ENCODE measurements around the gene MAST2. TPM values are rescaled to one million over a fixed set of nuclear protein-coding genes. Genes with fewer than 3 reads are reported as not detected.

MAST2 gene
- total and polyA plus RNA-seq, 11 donors = 56.8 to 123 (median 79.7) TPM

- ATAC-seq (no peak), DNase-seq (no peak)
- H3K27ac ChIP-seq = no peak overlapping the region
- H3K27me3 ChIP-seq = no peaks in the 10 kb centered on the region
- TF ChIP-seq POLR2A (IDR thresholded peaks at IDR 0.05) (no peak), CTCF (IDR thresholded peaks at IDR 0.05) (no peak)
- no peaks in the 10 kb centered on the region for H3K36me3 ChIP-seq
- WGBS, 4 donors = 86 to 89% (median 87%) methylated on average over 3 of the region's 3 CpGs
- intact Hi-C loops (cut with DNase I) = no loop called here
- H3K9me3 ChIP-seq = no peaks in the 10 kb centered on the region
- no peaks in the 10 kb centered on the region for H3K4me1 ChIP-seq
- no peak overlapping the region for H3K4me3 ChIP-seq
Observed at GRCh38 chr1:45775794-45776193, 27.6 kb upstream of the MAST2 start.

- intact Hi-C loops (cut with DNase I) = no loop called here
- ATAC-seq = no peak
Observed at GRCh38 chr1:45785583-45785982, 17.8 kb upstream of the MAST2 start.

GRCh38 chr1:45787905-45788304 lies 15.5 kb upstream of the MAST2 start:
- H3K9me3 ChIP-seq = no peaks in the 10 kb centered on the region
- no peaks in the 10 kb centered on the region for H3K27me3 ChIP-seq
- TF ChIP-seq POLR2A (IDR thresholded peaks at IDR 0.05) = no peak
- TF ChIP-seq CTCF (IDR thresholded peaks at IDR 0.05) = no peak
- WGBS, 4 donors = 76 to 88% (median 78%) methylated on average over 4 of the region's 4 CpGs
- no peak for ATAC-seq
- no peak overlapping the region for H3K4me3 ChIP-seq
- peak in 1 of 5 donors; percentile 16 for DNase-seq
- no peaks in the 10 kb centered on the region for H3K36me3 ChIP-seq
- intact Hi-C loops (cut with DNase I) = no loop called here
- H3K4me1 ChIP-seq = no peaks in the 10 kb centered on the region
- H3K27ac ChIP-seq = no peak overlapping the region

More at GRCh38 chr1:45785583-45785982, 17.8 kb upstream of the MAST2 start:
- Histone ChIP-seq H3K4me3 (no peak overlapping the region), H3K4me1 (no peaks in the 10 kb centered on the region), H3K36me3 (no peaks in the 10 kb centered on the region), H3K27ac (no peak overlapping the region), H3K27me3 (no peaks in the 10 kb centered on the region), H3K9me3 (no peaks in the 10 kb centered on the region)
- no peak for TF ChIP-seq POLR2A (IDR thresholded peaks at IDR 0.05)
- no peak for TF ChIP-seq CTCF (IDR thresholded peaks at IDR 0.05)
- no peak for DNase-seq
- 68 to 77% (median 73%) methylated on average over 4 of the region's 4 CpGs for WGBS, 4 donors

GRCh38 chr1:45789601-45790000 lies 13.8 kb upstream of the MAST2 start:
- Histone ChIP-seq H3K9me3 (no peaks in the 10 kb centered on the region), H3K36me3 (no peaks in the 10 kb centered on the region), H3K4me3 (no peak overlapping the region), H3K27me3 (peaks cover 0 to 5% (median 0%) of the 10 kb centered on the region in 9 donors), H3K27ac (no peak overlapping the region), H3K4me1 (no peaks in the 10 kb centered on the region)
- no peak for ATAC-seq
- WGBS, 4 donors = 80 to 87% (median 85%) methylated on average over 2 of the region's 2 CpGs
- intact Hi-C loops (cut with DNase I) = no loop called here
- TF ChIP-seq POLR2A (IDR thresholded peaks at IDR 0.05) = no peak
- DNase-seq = no peak

GRCh38 chr1:45792744-45793143 lies 10.7 kb upstream of the MAST2 start:
- no peak for DNase-seq
- no peak for ATAC-seq
- intact Hi-C loops (cut with DNase I) = no loop called here
- H3K4me3 ChIP-seq = no peak overlapping the region
- TF ChIP-seq CTCF (IDR thresholded peaks at IDR 0.05) (no peak), POLR2A (IDR thresholded peaks at IDR 0.05) (no peak)
- no peaks in the 10 kb centered on the region for H3K9me3 ChIP-seq
- H3K4me1 ChIP-seq = no peaks in the 10 kb centered on the region
- peaks cover 0 to 5% (median 0%) of the 10 kb centered on the region in 9 donors for H3K27me3 ChIP-seq
- H3K36me3 ChIP-seq = no peaks in the 10 kb centered on the region
- WGBS, 4 donors = 80 to 92% (median 85%) methylated on average over 4 of the region's 4 CpGs
- no peak overlapping the region for H3K27ac ChIP-seq

Measured in heart left ventricle (tissue), 16 donors.